Measurements from ENCODE around the gene NOP14. TPM values are rescaled to one million over a fixed set of nuclear protein-coding genes. Genes with fewer than 3 reads are reported as not detected.

Gene NOP14
- total RNA-seq, 1 donor from 2014 or later, result 35.3 TPM

DNA sequence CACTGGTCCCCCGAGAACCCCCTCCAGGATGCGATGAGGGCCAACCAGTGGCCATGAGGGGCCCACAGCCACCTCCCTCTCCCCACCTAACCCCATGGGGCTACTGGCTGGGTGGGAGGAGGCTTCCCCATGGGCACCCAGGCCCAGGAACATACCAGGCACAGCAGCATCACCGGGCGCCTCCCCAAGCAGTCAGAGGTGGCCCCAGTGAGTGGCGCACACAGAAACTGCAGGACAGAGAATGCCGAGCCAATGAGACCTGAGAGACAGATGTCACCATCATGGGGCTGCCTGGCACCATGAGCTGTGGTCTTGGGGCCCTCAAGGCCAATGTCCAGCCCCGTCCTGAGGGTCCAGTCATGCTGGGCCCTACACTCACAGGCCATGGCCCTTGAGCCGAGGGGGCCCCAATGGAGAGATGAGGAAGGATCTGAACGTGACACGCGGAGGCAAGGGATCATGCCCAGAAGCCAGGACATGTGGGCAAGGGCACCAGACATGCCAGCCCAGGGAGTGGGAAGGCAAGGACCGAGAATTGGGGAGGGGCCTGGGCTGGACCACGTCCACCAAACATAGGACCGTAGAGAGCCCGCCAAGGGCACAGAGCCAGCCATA, 30.1 kb downstream of the NOP14 start:
- Mint-ChIP-seq H3K36me3 (ENCODE audit: low read depth, unreplicated experiment) (peaks cover 13% of the 10 kb centered on the region), H3K4me3 (ENCODE audit: unreplicated experiment) (peak overlapping the region; percentile 92), H3K4me1 (ENCODE audit: low read depth, unreplicated experiment) (peaks cover 23% of the 10 kb centered on the region), H3K27me3 (ENCODE audit: low read depth, unreplicated experiment) (no peaks in the 10 kb centered on the region), H3K27ac (ENCODE audit: unreplicated experiment) (peak overlapping the region; percentile 85), H3K9me3 (ENCODE audit: unreplicated experiment) (no peaks in the 10 kb centered on the region)
- H3K9ac ChIP-seq (ENCODE audit: low read length), result peak overlapping the region; percentile 80
- peak overlapping the region; percentile 63 for H3K4me3 ChIP-seq (ENCODE audit: insufficient read depth, low read depth, low read length)
- no peak overlapping the region for H2AFZ ChIP-seq (ENCODE audit: low read depth, low read length)
- FAIRE-seq (no peak), DNase-seq (ENCODE audit: low read depth) (no peak)
- no peaks in the 10 kb centered on the region for H3K9me3 ChIP-seq (ENCODE audit: insufficient read depth, low read depth, low read length)
- TF ChIP-seq EZH2 (IDR thresholded peaks at IDR 0.05; ENCODE audit: insufficient read depth, low read length), result no peak
- TF ChIP-seq, protein P1, sequence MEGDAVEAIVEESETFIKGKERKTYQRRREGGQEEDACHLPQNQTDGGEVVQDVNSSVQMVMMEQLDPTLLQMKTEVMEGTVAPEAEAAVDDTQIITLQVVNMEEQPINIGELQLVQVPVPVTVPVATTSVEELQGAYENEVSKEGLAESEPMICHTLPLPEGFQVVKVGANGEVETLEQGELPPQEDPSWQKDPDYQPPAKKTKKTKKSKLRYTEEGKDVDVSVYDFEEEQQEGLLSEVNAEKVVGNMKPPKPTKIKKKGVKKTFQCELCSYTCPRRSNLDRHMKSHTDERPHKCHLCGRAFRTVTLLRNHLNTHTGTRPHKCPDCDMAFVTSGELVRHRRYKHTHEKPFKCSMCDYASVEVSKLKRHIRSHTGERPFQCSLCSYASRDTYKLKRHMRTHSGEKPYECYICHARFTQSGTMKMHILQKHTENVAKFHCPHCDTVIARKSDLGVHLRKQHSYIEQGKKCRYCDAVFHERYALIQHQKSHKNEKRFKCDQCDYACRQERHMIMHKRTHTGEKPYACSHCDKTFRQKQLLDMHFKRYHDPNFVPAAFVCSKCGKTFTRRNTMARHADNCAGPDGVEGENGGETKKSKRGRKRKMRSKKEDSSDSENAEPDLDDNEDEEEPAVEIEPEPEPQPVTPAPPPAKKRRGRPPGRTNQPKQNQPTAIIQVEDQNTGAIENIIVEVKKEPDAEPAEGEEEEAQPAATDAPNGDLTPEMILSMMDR (IDR thresholded peaks at IDR 0.05; ENCODE audit: insufficient read depth, low read depth, low read length), result no peak
- H3K36me3 ChIP-seq (ENCODE audit: insufficient read depth, low read length), result peaks cover 17% of the 10 kb centered on the region
- no peaks in the 10 kb centered on the region for H3K27me3 ChIP-seq (ENCODE audit: insufficient read depth, low read length)
- peak overlapping the region; percentile 93 for H3K4me2 ChIP-seq (ENCODE audit: low read length)
- peak overlapping the region; percentile 17 for H3K27ac ChIP-seq (ENCODE audit: low read depth, low read length)
- peaks cover 70% of the 10 kb centered on the region for H4K20me1 ChIP-seq (ENCODE audit: insufficient read depth, low read length)
- peaks cover 44% of the 10 kb centered on the region for H3K4me1 ChIP-seq (ENCODE audit: insufficient read depth, low read length)
- H3K79me2 ChIP-seq (ENCODE audit: insufficient read depth, low read length), result peaks cover 50% of the 10 kb centered on the region

DNA sequence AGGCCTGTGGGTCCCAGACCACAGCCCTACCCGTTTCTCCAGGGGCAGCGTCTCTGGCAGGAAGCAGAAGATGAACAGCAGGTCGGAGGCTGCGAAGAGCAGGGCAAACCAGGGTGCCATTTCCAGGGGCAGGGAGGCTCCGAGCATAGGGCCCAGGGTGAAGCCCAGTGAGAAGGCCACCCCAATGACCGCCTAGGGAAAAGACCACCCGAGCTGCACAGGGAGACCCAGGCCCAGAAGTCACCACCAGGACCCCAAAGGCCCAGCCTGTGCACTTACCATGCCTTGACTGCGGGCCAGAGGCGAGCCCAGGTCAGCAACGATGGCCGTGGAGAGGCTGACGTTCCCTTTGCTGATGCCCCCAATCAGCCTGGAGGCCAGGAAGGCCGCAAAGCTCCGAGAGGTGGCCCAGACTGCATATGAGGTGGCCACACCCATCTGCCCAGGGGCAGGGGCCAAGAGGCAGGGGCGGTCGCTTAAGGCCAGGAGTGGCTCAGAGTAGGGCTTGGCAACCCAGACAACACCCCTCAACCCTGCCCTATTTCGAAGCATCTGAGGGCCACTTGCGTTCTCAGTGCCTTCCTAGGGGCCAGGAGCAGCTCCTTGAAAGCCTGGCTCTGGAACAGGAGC, 30.8 kb downstream of the NOP14 start:
- no peak for DNase-seq (ENCODE audit: low read depth)
- Histone ChIP-seq H3K27me3 (ENCODE audit: insufficient read depth, low read length) (no peaks in the 10 kb centered on the region), H4K20me1 (ENCODE audit: insufficient read depth, low read length) (peaks cover 65% of the 10 kb centered on the region), H3K4me3 (ENCODE audit: insufficient read depth, low read depth, low read length) (peak overlapping the region; percentile 63), H3K4me2 (ENCODE audit: low read length) (peak overlapping the region; percentile 93), H3K4me1 (ENCODE audit: insufficient read depth, low read length) (peaks cover 41% of the 10 kb centered on the region), H2AFZ (ENCODE audit: low read depth, low read length) (no peak overlapping the region), H3K27ac (ENCODE audit: low read depth, low read length) (no peak overlapping the region), H3K9me3 (ENCODE audit: insufficient read depth, low read depth, low read length) (no peaks in the 10 kb centered on the region), H3K79me2 (ENCODE audit: insufficient read depth, low read length) (peaks cover 48% of the 10 kb centered on the region), H3K9ac (ENCODE audit: low read length) (no peak overlapping the region), H3K36me3 (ENCODE audit: insufficient read depth, low read length) (peaks cover 12% of the 10 kb centered on the region)
- H3K27ac Mint-ChIP-seq (ENCODE audit: unreplicated experiment), result peak overlapping the region; percentile 85
- H3K36me3 Mint-ChIP-seq (ENCODE audit: low read depth, unreplicated experiment), result peaks cover 11% of the 10 kb centered on the region
- peak overlapping the region; percentile 92 for H3K4me3 Mint-ChIP-seq (ENCODE audit: unreplicated experiment)
- TF ChIP-seq, protein P1 (IDR thresholded peaks at IDR 0.05; ENCODE audit: insufficient read depth, low read depth, low read length), result no peak
- TF ChIP-seq EZH2 (IDR thresholded peaks at IDR 0.05; ENCODE audit: insufficient read depth, low read length), result no peak
- H3K27me3 Mint-ChIP-seq (ENCODE audit: low read depth, unreplicated experiment), result no peaks in the 10 kb centered on the region
- FAIRE-seq, result no peak
- no peaks in the 10 kb centered on the region for H3K9me3 Mint-ChIP-seq (ENCODE audit: unreplicated experiment)
- peaks cover 23% of the 10 kb centered on the region for H3K4me1 Mint-ChIP-seq (ENCODE audit: low read depth, unreplicated experiment)
